Ishikawa (cell line): ENCODE measurements around the gene DOK3.

Source experiments
- CEBPB ChIP-seq: IDR thresholded peaks from 2 replicates; pipeline ENCODE4 v1.6.1; 2012
- CREB1 ChIP-seq: IDR thresholded peaks from 2 replicates; pipeline ENCODE4 v1.6.1; 2012; ENCODE audit warnings: low read depth
- EGR1 ChIP-seq: IDR thresholded peaks from 2 replicates; pipeline ENCODE4 v1.6.1; 2012
- EP300 ChIP-seq: IDR thresholded peaks from 2 replicates; pipeline ENCODE4 v1.6.1; 2012; ENCODE audit warnings: borderline replicate concordance
- FOXM1 ChIP-seq: IDR thresholded peaks from 2 replicates; pipeline ENCODE4 v1.6.1; 2012; ENCODE audit warnings: low read depth, borderline replicate concordance
- MAX ChIP-seq: IDR thresholded peaks from 2 replicates; pipeline ENCODE4 v1.6.1; 2012
- RAD21 ChIP-seq: IDR thresholded peaks from 2 replicates; pipeline ENCODE4 v1.6.1; 2012; ENCODE audit warnings: low read depth
- TEAD4 ChIP-seq: IDR thresholded peaks from 2 replicates; pipeline ENCODE4 v1.6.1; 2012
- USF1 ChIP-seq: IDR thresholded peaks from 2 replicates; pipeline ENCODE4 v1.6.1; 2012
- YY1 ChIP-seq: IDR thresholded peaks from 2 replicates; pipeline ENCODE4 v1.6.1; 2012; ENCODE audit warnings: low read depth
- ZBTB7A ChIP-seq: IDR thresholded peaks from 2 replicates; pipeline ENCODE4 v1.6.1; 2012; ENCODE audit warnings: low read depth
- TF ChIP-seq, protein P1 (sequence below): IDR thresholded peaks from 2 replicates; pipeline ENCODE4 v1.6.1; 2012; ENCODE audit warnings: low read depth, mild to moderate bottlenecking

- TF ChIP-seq RAD21, result no peak
- TF ChIP-seq TEAD4, result no peak
- TF ChIP-seq, protein P1, sequence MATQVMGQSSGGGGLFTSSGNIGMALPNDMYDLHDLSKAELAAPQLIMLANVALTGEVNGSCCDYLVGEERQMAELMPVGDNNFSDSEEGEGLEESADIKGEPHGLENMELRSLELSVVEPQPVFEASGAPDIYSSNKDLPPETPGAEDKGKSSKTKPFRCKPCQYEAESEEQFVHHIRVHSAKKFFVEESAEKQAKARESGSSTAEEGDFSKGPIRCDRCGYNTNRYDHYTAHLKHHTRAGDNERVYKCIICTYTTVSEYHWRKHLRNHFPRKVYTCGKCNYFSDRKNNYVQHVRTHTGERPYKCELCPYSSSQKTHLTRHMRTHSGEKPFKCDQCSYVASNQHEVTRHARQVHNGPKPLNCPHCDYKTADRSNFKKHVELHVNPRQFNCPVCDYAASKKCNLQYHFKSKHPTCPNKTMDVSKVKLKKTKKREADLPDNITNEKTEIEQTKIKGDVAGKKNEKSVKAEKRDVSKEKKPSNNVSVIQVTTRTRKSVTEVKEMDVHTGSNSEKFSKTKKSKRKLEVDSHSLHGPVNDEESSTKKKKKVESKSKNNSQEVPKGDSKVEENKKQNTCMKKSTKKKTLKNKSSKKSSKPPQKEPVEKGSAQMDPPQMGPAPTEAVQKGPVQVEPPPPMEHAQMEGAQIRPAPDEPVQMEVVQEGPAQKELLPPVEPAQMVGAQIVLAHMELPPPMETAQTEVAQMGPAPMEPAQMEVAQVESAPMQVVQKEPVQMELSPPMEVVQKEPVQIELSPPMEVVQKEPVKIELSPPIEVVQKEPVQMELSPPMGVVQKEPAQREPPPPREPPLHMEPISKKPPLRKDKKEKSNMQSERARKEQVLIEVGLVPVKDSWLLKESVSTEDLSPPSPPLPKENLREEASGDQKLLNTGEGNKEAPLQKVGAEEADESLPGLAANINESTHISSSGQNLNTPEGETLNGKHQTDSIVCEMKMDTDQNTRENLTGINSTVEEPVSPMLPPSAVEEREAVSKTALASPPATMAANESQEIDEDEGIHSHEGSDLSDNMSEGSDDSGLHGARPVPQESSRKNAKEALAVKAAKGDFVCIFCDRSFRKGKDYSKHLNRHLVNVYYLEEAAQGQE, result no peak
- TF ChIP-seq FOXM1, result no peak
- TF ChIP-seq CREB1, result no peak
- no peak for TF ChIP-seq ZBTB7A
- TF ChIP-seq CEBPB, result no peak
- no peak for TF ChIP-seq USF1
- no peak for TF ChIP-seq EP300
- TF ChIP-seq EGR1, result no peak
- no peak for TF ChIP-seq MAX
- TF ChIP-seq YY1, result no peak
Observed at GRCh38 chr5:177511796-177512675, 2.4 kb upstream of the DOK3 start.
